SK-N-MC (cell line): Measurements from ENCODE around the gene RUVBL2.

Source experiments
- EZH2 ChIP-seq: fragments of 200-600 bp; sonication (generic); IDR thresholded peaks from one replicate; pipeline ENCODE4 v1.6.1; 2017; ENCODE audit warnings: antibody characterized with exemption
- POLR2AphosphoS5 ChIP-seq: IDR thresholded peaks from 2 replicates; pipeline ENCODE4 v1.6.1; 2012; ENCODE audit warnings: mild to moderate bottlenecking, low read depth, low read length, borderline replicate concordance

- TF ChIP-seq EZH2 (no peak), POLR2AphosphoS5 (no peak; the same call in 1 of the 2 replicates)
These were observed 23.4 kb upstream of the RUVBL2 start for GRCh38 chr19:48970139-48970766.
